Esophagus squamous epithelium (tissue), 4 donors: ENCODE measurements around the gene SELENOM.

Experiments
- CTCF ChIP-seq, 6 experiments: fragments of 450-650 bp in 4 of 6; fragments of 200-600 bp in 2 of 6; sonication (generic) in 2 of 6; IDR thresholded peaks; one replicate each; pipeline ENCODE4 v1.5.1; 2016 to 2019; ENCODE audit warnings: antibody characterized with exemption in 6 of 6, mild to moderate bottlenecking in 4 of 6, moderate library complexity in 4 of 6
- POLR2A ChIP-seq, 4 donors: fragments of 450-650 bp; IDR thresholded peaks; one replicate each; pipeline ENCODE4 v1.6.1; 2017; ENCODE audit warnings: antibody characterized with exemption in 4 of 4, mild to moderate bottlenecking in 4 of 4, moderate library complexity in 3 of 4

GRCh38 chr22:31142285-31142684 lies 34.9 kb upstream of the SELENOM start:
- no peak for TF ChIP-seq CTCF (IDR thresholded peaks at IDR 0.05)
- peak in 1 of 4 donors; percentile 33 for TF ChIP-seq POLR2A (IDR thresholded peaks at IDR 0.05)
